Endodermal cell (in vitro differentiated cells): ENCODE results near the gene KRTAP9-4. TPM values are rescaled to one million over a fixed set of nuclear protein-coding genes. Genes with fewer than 3 reads are reported as not detected.
"Not testable (repeated sequence)": the region's sequence is repeated elsewhere in the genome, so short reads cannot be mapped to it uniquely, and the experiment has no call there.

Source experiments
- DNase-seq: peaks from one replicate; pipeline ENCODE4 v3.0.0-alpha.2; 2017
- H3K27ac ChIP-seq: 2 replicates; pipeline ENCODE4 v1.5.1; 2013; ENCODE audit warnings: mild to moderate bottlenecking, low read depth, low read length, moderate library complexity
- H3K27me3 ChIP-seq: 2 replicates; pipeline ENCODE4 v1.6.1; 2013; ENCODE audit warnings: mild to moderate bottlenecking, low read length, moderate library complexity; ENCODE audit not compliant: insufficient read depth, control insufficient read depth, poor library complexity, severe bottlenecking
- H3K36me3 ChIP-seq: 2 replicates; pipeline ENCODE4 v1.7.0; 2013; ENCODE audit warnings: mild to moderate bottlenecking, low read length, moderate library complexity; ENCODE audit not compliant: control insufficient read depth, insufficient read depth
- H3K4me1 ChIP-seq: one replicate; pipeline ENCODE4 v1.7.0; 2013; ENCODE audit warnings: low read length; ENCODE audit not compliant: control insufficient read depth, insufficient read depth
- H3K4me3 ChIP-seq: 2 replicates; pipeline ENCODE4 v1.5.1; 2013; ENCODE audit warnings: mild to moderate bottlenecking, low read length, moderate library complexity
- H3K9ac ChIP-seq: 2 replicates; pipeline ENCODE4 v1.6.1; 2013; ENCODE audit warnings: mild to moderate bottlenecking, low read length, moderate library complexity; ENCODE audit not compliant: poor library complexity, severe bottlenecking; ENCODE audit errors: extremely low read depth
- H3K9me3 ChIP-seq: 2 replicates; pipeline ENCODE4 v1.6.1; 2013; ENCODE audit warnings: mild to moderate bottlenecking, low read length, moderate library complexity; ENCODE audit not compliant: control insufficient read depth
- H3K27ac Mint-ChIP-seq: 2 replicates; pipeline ENCODE4 v1.8.0; 2020; ENCODE audit warnings: mixed read lengths
- H3K27me3 Mint-ChIP-seq: 2 replicates; pipeline ENCODE4 v1.8.0; 2021; ENCODE audit warnings: mild to moderate bottlenecking, mixed read lengths; ENCODE audit not compliant: insufficient read depth
- H3K36me3 Mint-ChIP-seq: 2 replicates; pipeline ENCODE4 v1.8.0; 2020; ENCODE audit warnings: low read depth, mixed read lengths
- H3K4me1 Mint-ChIP-seq: 2 replicates; pipeline ENCODE4 v1.8.0; 2020; ENCODE audit warnings: mixed read lengths
- H3K4me3 Mint-ChIP-seq: 2 replicates; pipeline ENCODE4 v1.8.0; 2020; ENCODE audit warnings: mild to moderate bottlenecking, moderate library complexity, mixed read lengths
- H3K9me3 Mint-ChIP-seq: 2 replicates; pipeline ENCODE4 v1.8.0; 2020; ENCODE audit warnings: mild to moderate bottlenecking, mixed read lengths
- CTCF ChIP-seq: fragments of 200-600 bp; sonication (generic); conservative IDR thresholded peaks from 2 replicates; pipeline ENCODE4 v1.5.0; 2021; ENCODE audit warnings: antibody characterized with exemption, mild to moderate bottlenecking
- WGBS, 2 experiments: methylation state at CpG; one replicate each; pipeline versions ENCODE4 v1.1.5 to v1.1.7; 2013; ENCODE audit warnings: missing lambda C conversion rate in 2 of 2, mixed read lengths in 1 of 2; ENCODE audit not compliant: insufficient coverage in 1 of 2, insufficient read length in 1 of 2; 5-methylcytosine and 5-hydroxymethylcytosine counted together
- total RNA-seq, 2 donors: library from RNA; stranded (reverse); fragmentation: NEBNext Ultra II Directional in 1 of 2; extraction: Animal tissue kit (Norgen Biotek cat#: 25700) in 1 of 2; gene quantifications; 2 replicates in 1 of 2; 3 replicates in 1 of 2; pipeline ENCODE4 v1.2.1, GENCODE V29; 2021

The KRTAP9-4 gene
- total RNA-seq, 2 donors from 2014 or later, result not detected

- H3K27me3 Mint-ChIP-seq, result peaks cover 31% of the 10 kb centered on the region
- not testable (repeated sequence) for H3K4me1 Mint-ChIP-seq, H3K4me3 ChIP-seq, H3K27ac Mint-ChIP-seq, H3K9me3 ChIP-seq, H3K9ac ChIP-seq, H3K27ac ChIP-seq, H3K4me1 ChIP-seq, DNase-seq, H3K36me3 Mint-ChIP-seq, H3K36me3 ChIP-seq, H3K9me3 Mint-ChIP-seq, H3K4me3 Mint-ChIP-seq
- 93 to 94% methylated on average over 1 of the region's 2 CpGs for WGBS, 2 experiments
- H3K27me3 ChIP-seq, result peaks cover 11% of the 10 kb centered on the region
These were observed 2.3 kb upstream of the KRTAP9-4 start for GRCh38 chr17:41246995-41247787.

GRCh38 chr17:41251261-41251660 is 1.8 kb downstream of the KRTAP9-4 start:
- H3K4me3 Mint-ChIP-seq, result no peak overlapping the region
- WGBS, 2 experiments, result 84 to 100% methylated on average over 1 of the region's 1 CpG
- no peak for DNase-seq
- Histone ChIP-seq H3K27me3 (peaks cover 35% of the 10 kb centered on the region), H3K9ac (no peak overlapping the region), H3K36me3 (no peaks in the 10 kb centered on the region), H3K4me1 (no peaks in the 10 kb centered on the region), H3K9me3 (no peaks in the 10 kb centered on the region), H3K27ac (no peak overlapping the region), H3K4me3 (no peak overlapping the region)
- no peak overlapping the region for H3K27ac Mint-ChIP-seq
- H3K27me3 Mint-ChIP-seq, result peaks cover 40% of the 10 kb centered on the region
- H3K4me1 Mint-ChIP-seq, result no peaks in the 10 kb centered on the region
- TF ChIP-seq CTCF, result no peak
- no peaks in the 10 kb centered on the region for H3K9me3 Mint-ChIP-seq
- H3K36me3 Mint-ChIP-seq, result no peaks in the 10 kb centered on the region

- Histone ChIP-seq H3K27me3 (peaks cover 60% of the 10 kb centered on the region), H3K27ac (no peak overlapping the region), H3K36me3 (no peaks in the 10 kb centered on the region), H3K4me1 (no peaks in the 10 kb centered on the region), H3K4me3 (no peak overlapping the region), H3K9me3 (no peaks in the 10 kb centered on the region), H3K9ac (no peak overlapping the region)
- Mint-ChIP-seq H3K4me1 (no peaks in the 10 kb centered on the region), H3K36me3 (no peaks in the 10 kb centered on the region), H3K27ac (no peak overlapping the region), H3K4me3 (no peak overlapping the region), H3K27me3 (peaks cover 43% of the 10 kb centered on the region), H3K9me3 (no peaks in the 10 kb centered on the region)
- DNase-seq, result no peak
- 55% methylated on average over 1 of the region's 1 CpG; no CpG with 5 or more reads in 1 of the 2 experiments for WGBS, 2 experiments
- TF ChIP-seq CTCF, result no peak
These were observed 5.4 kb downstream of the KRTAP9-4 start for GRCh38 chr17:41254861-41255260.

GRCh38 chr17:41255381-41256290 is 6.1 kb downstream of the KRTAP9-4 start, which contains the start of gene KRTAP9-9:
KRTAP9-9 (plus strand) TSS chr17:41255384.
- not testable (repeated sequence) for DNase-seq

More at GRCh38 chr17:41255381-41256290, 6.1 kb downstream of the KRTAP9-4 start, which contains the start of gene KRTAP9-9:
- WGBS, 2 experiments, result 78% methylated on average over 5 of the region's 5 CpGs; no CpG with 5 or more reads in 1 of the 2 experiments
- not testable (repeated sequence) for H3K27ac ChIP-seq, H3K9ac ChIP-seq, H3K9me3 ChIP-seq, H3K36me3 ChIP-seq, H3K4me1 ChIP-seq, H3K9me3 Mint-ChIP-seq, H3K4me1 Mint-ChIP-seq, H3K4me3 ChIP-seq, H3K36me3 Mint-ChIP-seq, H3K27ac Mint-ChIP-seq, H3K4me3 Mint-ChIP-seq
- H3K27me3 ChIP-seq, result peaks cover 60% of the 10 kb centered on the region
- peaks cover 43% of the 10 kb centered on the region for H3K27me3 Mint-ChIP-seq
